Gastrocnemius medialis (tissue), 4 donors: ENCODE measurements around the gene TCHHL1.

ENCODE experiments used
- POLR2A ChIP-seq, 2 donors: fragments of 450-650 bp; IDR thresholded peaks; one replicate each; pipeline ENCODE4 v1.6.1; 2017; ENCODE audit warnings: antibody characterized with exemption in 2 of 2, mild to moderate bottlenecking in 2 of 2, moderate library complexity in 2 of 2
- TF ChIP-seq, protein P1 (sequence below), 5 experiments: fragments of 450-650 bp in 3 of 5; fragments of 200-600 bp in 2 of 5; sonication (generic) in 2 of 5; IDR thresholded peaks in 4 of 5; conservative IDR thresholded peaks in 1 of 5; 1 replicate in 4 of 5; 2 replicates in 1 of 5; pipeline ENCODE4 v1.5.1; 2016 to 2019; ENCODE audit warnings: antibody characterized with exemption in 5 of 5, mild to moderate bottlenecking in 3 of 5, moderate library complexity in 3 of 5

DNA sequence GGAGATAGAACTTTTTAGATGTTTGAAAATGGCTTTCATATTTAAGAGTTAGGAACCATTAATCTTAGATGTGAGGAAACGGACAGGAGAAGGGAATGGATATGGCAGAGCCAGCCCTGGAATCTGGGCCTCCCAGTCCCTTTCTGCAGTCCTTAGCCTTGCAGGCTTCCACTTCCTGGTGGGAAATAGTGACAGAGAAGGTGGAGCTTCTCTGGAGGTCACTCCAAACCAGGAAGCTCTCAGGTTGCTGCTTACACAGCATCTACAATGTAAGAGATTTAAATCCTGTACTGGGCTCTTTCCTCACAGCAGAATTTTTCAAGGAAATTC is 54.6 kb downstream of the TCHHL1 start:
- TF ChIP-seq POLR2A (IDR thresholded peaks at IDR 0.05): no peak
- TF ChIP-seq, protein P1, sequence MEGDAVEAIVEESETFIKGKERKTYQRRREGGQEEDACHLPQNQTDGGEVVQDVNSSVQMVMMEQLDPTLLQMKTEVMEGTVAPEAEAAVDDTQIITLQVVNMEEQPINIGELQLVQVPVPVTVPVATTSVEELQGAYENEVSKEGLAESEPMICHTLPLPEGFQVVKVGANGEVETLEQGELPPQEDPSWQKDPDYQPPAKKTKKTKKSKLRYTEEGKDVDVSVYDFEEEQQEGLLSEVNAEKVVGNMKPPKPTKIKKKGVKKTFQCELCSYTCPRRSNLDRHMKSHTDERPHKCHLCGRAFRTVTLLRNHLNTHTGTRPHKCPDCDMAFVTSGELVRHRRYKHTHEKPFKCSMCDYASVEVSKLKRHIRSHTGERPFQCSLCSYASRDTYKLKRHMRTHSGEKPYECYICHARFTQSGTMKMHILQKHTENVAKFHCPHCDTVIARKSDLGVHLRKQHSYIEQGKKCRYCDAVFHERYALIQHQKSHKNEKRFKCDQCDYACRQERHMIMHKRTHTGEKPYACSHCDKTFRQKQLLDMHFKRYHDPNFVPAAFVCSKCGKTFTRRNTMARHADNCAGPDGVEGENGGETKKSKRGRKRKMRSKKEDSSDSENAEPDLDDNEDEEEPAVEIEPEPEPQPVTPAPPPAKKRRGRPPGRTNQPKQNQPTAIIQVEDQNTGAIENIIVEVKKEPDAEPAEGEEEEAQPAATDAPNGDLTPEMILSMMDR (IDR thresholded peaks at IDR 0.05 in 4 of 5, conservative IDR thresholded peaks at IDR 0.05 in 1 of 5): no peak
